Measurements from ENCODE around the gene SMTN. TPM values are rescaled to one million over a fixed set of nuclear protein-coding genes. Genes with fewer than 3 reads are reported as not detected.

The SMTN gene
- total and polyA plus RNA-seq, 7 donors: 23.8 to 1,789 (median 987) TPM

- peaks cover 0 to 74% (median 63%) of the 10 kb centered on the region in 4 donors for H3K4me1 ChIP-seq
- WGBS, 2 donors: 85 to 86% methylated on average over 29 of the region's 29 CpGs
- peak; percentile 98 for DNase-seq
Observed at GRCh38 chr22:31091106-31091975, 10.2 kb downstream of the SMTN start.

GRCh38 chr22:31092161-31092560, 11.0 kb downstream of the SMTN start:
- 92 to 95% methylated on average over 9 of the region's 9 CpGs for WGBS, 2 donors
- intact Hi-C loops (cut with DNase I): no loop called here
- H3K27me3 ChIP-seq: no peaks in the 10 kb centered on the region
- peaks cover 0 to 74% (median 63%) of the 10 kb centered on the region in 4 donors for H3K4me1 ChIP-seq
- H3K4me3 ChIP-seq: peak overlapping the region; percentile 65 to 88 (median 75)
- TF ChIP-seq EP300 (IDR thresholded peaks at IDR 0.05) (no peak), POLR2AphosphoS5 (IDR thresholded peaks at IDR 0.05) (peak in 1 of 4 donors; percentile 20), POLR2A (IDR thresholded peaks at IDR 0.05) (no peak), CTCF (IDR thresholded peaks at IDR 0.05) (no peak)
- H3K27ac ChIP-seq: peak overlapping the region; percentile 96 to 100 (median 99)
- H3K36me3 ChIP-seq: peaks cover 54 to 90% (median 67%) of the 10 kb centered on the region in 4 donors
- DNase-seq: no peak
- H3K9me3 ChIP-seq: no peaks in the 10 kb centered on the region

More at GRCh38 chr22:31091106-31091975, 10.2 kb downstream of the SMTN start:
- intact Hi-C loops (cut with DNase I): no loop called here
- TF ChIP-seq POLR2A (IDR thresholded peaks at IDR 0.05): peak; percentile 95 to 98
- TF ChIP-seq EP300 (IDR thresholded peaks at IDR 0.05): peak in 1 of 4 donors; percentile 35
- TF ChIP-seq POLR2AphosphoS5 (IDR thresholded peaks at IDR 0.05): peak; percentile 97 to 100 (median 98)
- no peak for TF ChIP-seq CTCF (IDR thresholded peaks at IDR 0.05)
- Histone ChIP-seq H3K27ac (peak overlapping the region; percentile 96 to 100 (median 99)), H3K4me3 (peak overlapping the region; percentile 65 to 88 (median 75)), H3K9me3 (no peaks in the 10 kb centered on the region), H3K36me3 (peaks cover 46 to 82% (median 59%) of the 10 kb centered on the region in 4 donors), H3K27me3 (no peaks in the 10 kb centered on the region)

- 89% methylated on average over 33 of the region's 33 CpGs for WGBS, 2 donors
- H3K27ac ChIP-seq: peak overlapping the region; percentile 96 to 100 (median 99)
- H3K4me1 ChIP-seq: peaks cover 0 to 74% (median 63%) of the 10 kb centered on the region in 4 donors
- H3K27me3 ChIP-seq: no peaks in the 10 kb centered on the region
- intact Hi-C loops (cut with DNase I): no loop called here
- H3K36me3 ChIP-seq: peaks cover 55 to 91% (median 67%) of the 10 kb centered on the region in 4 donors
- H3K9me3 ChIP-seq: no peaks in the 10 kb centered on the region
- DNase-seq: peak; percentile 94
- TF ChIP-seq POLR2AphosphoS5 (IDR thresholded peaks at IDR 0.05) (peak in 3 of 4 donors; percentile 71 to 84 (median 76)), POLR2A (IDR thresholded peaks at IDR 0.05) (peak; percentile 31 to 32), CTCF (IDR thresholded peaks at IDR 0.05) (no peak), EP300 (IDR thresholded peaks at IDR 0.05) (peak in 1 of 4 donors; percentile 49)
- peak overlapping the region; percentile 65 to 88 (median 75) for H3K4me3 ChIP-seq
Observed at GRCh38 chr22:31093086-31093850, 12.2 kb downstream of the SMTN start.

GRCh38 chr22:31094021-31094551, 13.0 kb downstream of the SMTN start:
- TF ChIP-seq POLR2A (IDR thresholded peaks at IDR 0.05) (no peak), EP300 (IDR thresholded peaks at IDR 0.05) (peak in 2 of 4 donors; percentile 3 to 64), CTCF (IDR thresholded peaks at IDR 0.05) (no peak), POLR2AphosphoS5 (IDR thresholded peaks at IDR 0.05) (peak in 3 of 4 donors; percentile 39 to 56 (median 51))
- Histone ChIP-seq H3K27me3 (no peaks in the 10 kb centered on the region), H3K9me3 (no peaks in the 10 kb centered on the region), H3K4me1 (peaks cover 0 to 74% (median 63%) of the 10 kb centered on the region in 4 donors), H3K27ac (peak overlapping the region; percentile 96 to 100 (median 99)), H3K4me3 (peak overlapping the region; percentile 65 to 88 (median 75)), H3K36me3 (peaks cover 53 to 91% (median 66%) of the 10 kb centered on the region in 4 donors)
- intact Hi-C loops (cut with DNase I): no loop called here
- WGBS, 2 donors: 69 to 79% methylated on average over 5 of the region's 5 CpGs
- peak; percentile 84 for DNase-seq
